HG03571 (cell line): Measurements from ENCODE around the gene CEP70.

Source experiments
- ATAC-seq: cut with Tn5 transposase; IDR thresholded peaks from one replicate; pipeline ENCODE4 v1.9.1; 2021; ENCODE audit not compliant: unreplicated experiment

CEP70 gene

GRCh38 chr3:138472141-138472825, 121.8 kb downstream of the CEP70 start:
- no peak for ATAC-seq

DNA sequence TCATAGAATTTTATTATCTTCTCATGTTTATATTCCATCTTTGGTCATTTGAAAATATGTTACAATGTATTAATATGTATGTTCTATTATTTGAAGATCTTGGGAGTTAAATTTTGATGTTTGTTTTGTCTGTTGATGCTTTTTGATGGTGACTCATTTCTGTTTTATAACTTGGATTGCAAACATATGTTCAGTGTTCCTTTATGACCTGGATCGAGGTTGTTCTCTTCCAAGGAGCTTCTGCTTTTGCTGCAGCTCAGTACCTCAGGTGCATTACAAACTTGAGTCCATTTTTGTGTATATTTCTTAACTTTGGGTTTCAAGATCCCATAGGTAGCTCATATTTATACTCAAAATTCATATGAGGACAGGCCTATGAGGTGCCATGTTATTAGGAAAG, 122.6 kb downstream of the CEP70 start:
- ATAC-seq, result no peak

GRCh38 chr3:138470687-138471086, 123.4 kb downstream of the CEP70 start:
- no peak for ATAC-seq

DNA sequence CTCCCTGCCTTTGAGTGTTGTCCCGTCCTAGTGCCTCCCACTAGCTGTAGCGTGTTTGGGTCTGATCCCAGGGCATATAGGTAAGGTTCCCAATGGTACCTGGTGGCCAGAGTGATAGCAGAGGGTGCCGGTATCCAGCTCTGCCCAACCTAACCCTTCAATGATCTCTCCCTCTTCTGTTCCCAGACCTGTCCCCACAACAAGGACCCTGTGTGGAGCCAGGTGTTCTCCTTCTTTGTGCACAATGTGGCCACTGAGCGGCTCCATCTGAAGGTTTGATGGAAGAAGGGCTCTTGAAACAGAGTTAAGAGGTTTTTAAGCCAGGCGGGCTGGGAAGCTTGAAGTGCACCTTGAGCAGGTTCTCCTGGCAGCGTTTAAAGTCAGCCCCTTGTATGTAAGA, 124.2 kb downstream of the CEP70 start:
- no peak for ATAC-seq

DNA sequence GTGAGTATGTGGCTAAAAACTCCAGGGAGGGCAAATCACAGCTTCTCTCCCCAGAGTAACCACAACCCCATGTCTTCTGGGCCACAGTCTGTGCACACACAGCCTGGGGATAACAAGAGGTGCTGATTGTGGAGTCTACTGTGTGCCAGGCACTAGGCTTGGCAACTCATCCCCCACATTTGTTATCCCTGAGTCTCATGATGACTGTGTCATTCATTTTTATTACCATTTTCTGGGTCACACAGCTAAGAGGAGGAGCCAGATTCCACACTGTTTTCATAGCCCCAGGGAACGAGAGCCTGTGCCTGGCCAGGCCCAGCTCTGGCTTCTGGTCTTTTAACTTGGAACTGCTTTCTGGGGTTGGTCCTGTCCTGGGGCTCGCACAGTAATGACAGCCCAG, 125.2 kb downstream of the CEP70 start:
- ATAC-seq, result no peak

- ATAC-seq, result no peak
Measured at GRCh38 chr3:138468451-138468850, 125.6 kb downstream of the CEP70 start.

GRCh38 chr3:138467931-138468330, 126.1 kb downstream of the CEP70 start:
- no peak for ATAC-seq

- no peak for ATAC-seq
Measured at GRCh38 chr3:138465925-138466324, 128.1 kb downstream of the CEP70 start.

GRCh38 chr3:138465451-138465850, 128.6 kb downstream of the CEP70 start:
- ATAC-seq, result no peak

DNA sequence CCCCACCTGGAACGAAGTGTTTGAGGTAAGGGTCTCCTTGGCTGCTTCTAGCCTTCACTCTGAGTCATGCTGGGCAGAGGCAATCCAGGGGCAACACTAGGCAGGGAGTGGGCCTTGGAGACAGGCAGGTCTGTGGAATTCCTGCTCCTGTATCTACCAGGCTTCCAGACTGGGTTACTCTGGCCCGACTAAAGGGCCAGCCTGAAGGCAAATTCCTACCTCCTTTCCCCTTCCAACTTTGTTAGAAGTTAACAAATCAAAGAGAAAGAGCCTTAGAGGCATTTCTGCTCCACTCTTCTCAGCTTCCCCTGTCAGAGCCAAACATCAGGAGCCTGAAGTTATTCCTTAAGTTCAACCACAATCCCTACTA, 129.6 kb downstream of the CEP70 start:
- no peak for ATAC-seq

- ATAC-seq, result no peak
Measured at GRCh38 chr3:138463724-138464490, 130.2 kb downstream of the CEP70 start.

DNA sequence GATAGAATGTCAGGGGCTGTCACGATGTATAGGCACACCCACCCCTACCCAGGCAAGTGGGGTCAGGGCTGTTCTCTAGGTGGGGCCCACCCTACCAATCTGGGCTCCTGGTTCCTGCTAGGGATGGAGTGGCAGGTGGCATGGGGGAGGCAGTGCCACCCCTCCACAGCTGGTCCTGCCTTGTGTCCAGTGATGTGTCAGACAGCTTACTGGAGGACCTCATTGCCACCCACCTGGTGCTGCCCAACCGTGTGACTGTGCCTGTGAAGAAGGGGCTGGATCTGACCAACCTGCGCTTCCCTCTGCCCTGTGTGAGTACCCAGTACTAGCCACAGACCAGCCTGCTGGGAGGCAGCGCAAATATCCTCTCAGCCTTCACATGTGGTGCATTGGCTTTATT, 132.2 kb downstream of the CEP70 start:
- no peak for ATAC-seq

- ATAC-seq, result no peak
Measured at GRCh38 chr3:138461246-138461645, 132.8 kb downstream of the CEP70 start.

DNA sequence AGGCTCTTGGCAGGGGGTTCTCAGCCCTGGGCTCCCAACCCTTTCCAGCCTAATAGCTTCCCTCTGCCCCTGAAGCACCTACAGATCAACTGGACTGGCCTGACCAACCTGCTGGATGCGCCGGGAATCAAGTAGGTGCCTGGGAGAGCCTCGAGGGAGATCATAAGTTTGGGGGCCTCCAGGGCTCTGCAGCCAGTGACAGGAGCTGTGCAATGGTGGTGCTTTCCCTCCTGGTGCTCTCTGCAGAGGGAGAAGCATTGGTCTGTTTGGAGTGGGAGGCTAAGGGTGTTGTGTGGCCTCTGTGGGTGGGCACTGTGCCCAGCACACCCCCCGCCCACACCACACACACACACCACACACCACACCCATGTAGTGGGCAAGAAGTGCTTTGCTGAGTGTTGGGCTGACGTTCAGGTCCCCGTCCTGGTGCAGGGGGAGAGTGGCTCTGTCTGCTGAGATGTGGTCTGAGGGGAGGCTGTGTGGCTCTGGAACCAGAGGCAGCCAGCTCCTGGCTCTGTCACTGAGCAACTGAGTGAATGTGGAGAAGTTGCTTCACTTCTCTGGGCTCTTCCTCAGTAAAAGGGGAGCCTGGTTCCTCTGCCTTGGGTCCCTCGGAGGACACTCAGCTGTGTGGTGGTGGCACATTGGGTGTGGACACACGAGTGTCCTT, 133.4 kb downstream of the CEP70 start:
- ATAC-seq, result no peak

DNA sequence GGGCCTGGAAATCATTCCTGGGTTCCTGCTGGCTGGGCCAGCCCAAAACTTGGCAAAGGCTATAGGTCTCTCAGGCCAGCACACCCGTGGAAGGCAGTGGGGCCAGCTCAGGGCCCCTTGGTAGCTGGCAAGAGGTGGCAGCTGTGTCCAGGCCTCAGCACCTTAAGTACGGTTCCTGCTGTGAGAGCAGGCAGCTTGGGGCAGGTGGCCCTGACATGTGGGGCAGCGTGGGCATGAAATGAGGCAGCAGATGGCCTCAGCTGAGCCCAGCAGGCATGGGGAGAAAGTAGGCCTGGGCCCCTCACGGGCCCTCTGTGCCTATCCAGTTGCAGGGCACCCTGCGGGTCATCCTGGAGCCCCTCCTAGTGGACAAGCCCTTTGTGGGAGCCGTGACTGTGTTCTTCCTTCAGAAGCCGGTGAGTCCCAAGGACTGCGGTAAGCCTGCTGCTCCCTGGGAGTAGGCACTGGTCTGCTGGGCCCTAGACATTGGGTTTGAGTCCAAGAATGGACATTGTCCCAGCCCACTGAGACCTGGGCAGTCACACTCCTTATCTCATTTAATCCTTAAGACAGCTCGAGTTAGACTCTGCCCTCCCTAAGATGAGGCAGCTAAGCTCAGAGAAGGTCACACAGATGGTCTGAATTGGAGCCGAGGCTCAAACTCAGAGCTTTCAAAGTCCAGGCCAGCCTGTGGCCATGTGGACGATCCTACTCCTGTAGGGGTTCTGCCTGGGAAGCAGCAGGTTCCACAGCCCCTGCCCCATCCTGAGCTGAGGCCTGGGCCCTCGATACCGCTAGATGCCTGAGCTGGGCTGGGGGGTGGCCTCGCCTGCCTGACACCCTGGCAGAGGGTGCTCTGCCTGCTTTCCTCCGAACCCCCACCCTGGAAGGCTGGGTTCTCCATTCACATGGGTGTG, 134.2 kb downstream of the CEP70 start:
- ATAC-seq, result no peak

DNA sequence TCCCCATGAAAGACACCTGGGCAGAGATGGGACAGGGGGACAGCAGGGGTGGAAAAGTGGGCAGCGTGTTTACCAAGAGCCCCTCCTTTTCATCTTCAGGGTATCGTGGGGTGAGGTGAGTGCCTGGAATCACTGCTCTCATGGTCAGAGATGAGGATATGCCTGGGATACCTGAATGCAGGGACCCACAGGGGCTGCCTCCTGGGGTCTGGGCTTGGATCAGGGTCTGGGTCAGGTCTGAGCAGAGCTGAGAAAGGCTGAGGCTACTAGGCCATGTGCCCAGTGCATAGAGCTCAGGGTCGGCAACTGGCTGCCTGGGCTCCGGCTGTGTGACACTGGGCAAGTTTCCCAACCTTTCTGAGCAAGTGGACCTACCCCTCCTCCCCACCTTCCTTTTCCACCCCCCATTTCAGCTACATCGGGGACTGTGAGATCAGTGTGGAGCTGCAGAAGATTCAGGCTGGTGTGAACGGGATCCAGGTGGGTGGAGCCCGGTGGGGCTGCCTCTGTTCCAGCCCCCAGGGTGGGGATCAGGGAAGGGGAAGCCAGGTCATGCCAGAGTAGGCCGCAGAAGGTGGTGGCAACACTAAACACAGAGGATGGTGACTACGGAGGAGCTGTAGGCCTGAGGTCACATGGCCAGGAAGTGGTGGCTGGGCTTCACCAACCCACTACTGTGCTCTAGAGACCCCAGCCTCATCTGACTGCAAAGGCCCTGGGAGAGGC, 135.1 kb downstream of the CEP70 start:
- ATAC-seq, result no peak

DNA sequence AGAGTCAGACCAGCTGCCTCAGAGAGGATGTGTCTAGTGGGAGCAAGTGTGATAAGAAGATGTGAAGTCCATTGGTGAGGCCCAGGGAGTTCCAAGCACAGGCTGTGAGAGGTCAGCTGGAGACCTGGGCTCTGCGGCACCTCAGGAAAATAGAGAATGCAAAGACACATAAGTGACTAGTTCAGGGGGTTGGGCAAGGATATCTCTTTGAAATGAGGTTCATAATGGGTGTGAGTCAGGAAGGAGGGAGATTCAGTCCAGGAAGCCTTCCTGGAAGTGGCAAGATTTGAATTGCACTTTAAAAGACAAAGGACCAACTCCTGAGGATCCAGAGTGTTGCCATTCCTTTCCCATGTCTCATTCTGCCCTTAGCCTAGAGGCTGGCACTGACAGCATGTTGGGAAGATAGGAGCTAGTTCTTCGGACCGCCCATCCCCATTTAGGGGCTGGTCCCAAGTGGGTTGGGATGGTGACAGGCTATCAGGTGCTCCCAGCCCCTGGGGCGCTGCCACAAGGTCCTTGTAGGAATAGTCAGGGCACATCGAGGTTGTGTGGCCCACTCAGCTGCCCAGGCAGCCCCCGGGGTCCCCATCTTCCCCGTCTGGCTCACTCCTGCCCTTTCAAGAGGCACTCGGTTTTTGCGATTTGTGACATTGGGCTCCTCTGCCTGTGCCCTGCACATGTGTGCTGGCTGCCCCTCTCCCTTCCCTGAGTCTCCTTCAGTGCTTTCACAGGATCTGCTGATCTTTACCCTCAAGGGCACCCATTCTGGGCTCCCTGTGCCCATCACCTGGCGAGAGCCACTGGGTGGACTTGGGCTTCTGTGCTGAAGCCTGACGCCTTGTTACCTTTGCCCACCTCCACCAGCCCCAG, 136.0 kb downstream of the CEP70 start:
- no peak for ATAC-seq

GRCh38 chr3:138456961-138457862, 136.8 kb downstream of the CEP70 start:
- ATAC-seq, result no peak
